Tibial artery (tissue), 4 donors: Measurements from ENCODE around the gene TRAF1.

Experiments used
- DNase-seq, 2 donors: peaks; one replicate each; pipeline ENCODE4 v3.0.0-alpha.2; 2019
- H3K27ac ChIP-seq, 2 donors: fragments of 200-600 bp; sonication (generic) in 1 of 2; 1 replicate in 1 of 2; 2 replicates in 1 of 2; pipeline ENCODE4 v1.5.1; 2018 to 2019; ENCODE audit warnings: mild to moderate bottlenecking in 1 of 2
- H3K27me3 ChIP-seq, 2 donors: fragments of 200-600 bp; sonication (generic) in 1 of 2; one replicate each; pipeline versions ENCODE4 v1.5.1 to v1.6.0; 2016 to 2019
- H3K36me3 ChIP-seq, 3 donors: fragments of 200-600 bp; sonication (generic) in 2 of 3; one replicate each; pipeline ENCODE4 v1.5.1; 2016 to 2019; ENCODE audit warnings: mild to moderate bottlenecking in 2 of 3
- H3K4me1 ChIP-seq, 4 donors: fragments of 200-600 bp; sonication (generic) in 2 of 4; 1 replicate in 3 of 4; 2 replicates in 1 of 4; pipeline ENCODE4 v1.5.1; 2016 to 2019
- H3K4me3 ChIP-seq, 2 donors: fragments of 200-600 bp; sonication (generic) in 1 of 2; 1 replicate in 1 of 2; 2 replicates in 1 of 2; pipeline ENCODE4 v1.5.1; 2018 to 2019; ENCODE audit warnings: mild to moderate bottlenecking in 2 of 2
- H3K9me3 ChIP-seq, 3 donors: fragments of 200-600 bp; sonication (generic) in 1 of 3; one replicate each; pipeline ENCODE4 v1.5.1; 2016 to 2019
- intact Hi-C: fragments of 100-400 bp; cut with DNase I; formaldehyde crosslinking; loops from one replicate; pipeline ENCODE4 v1.15.0; 2023; ENCODE audit warnings: low total_unique reads
- TF ChIP-seq, protein P1 (sequence below), 2 experiments: fragments of 200-600 bp in 1 of 2; fragments of 450-650 bp in 1 of 2; IDR thresholded peaks; one replicate each; pipeline ENCODE4 v1.5.1; 2017 to 2019; ENCODE audit warnings: antibody characterized with exemption in 2 of 2, mild to moderate bottlenecking in 1 of 2, moderate library complexity in 1 of 2

Gene TRAF1

DNA sequence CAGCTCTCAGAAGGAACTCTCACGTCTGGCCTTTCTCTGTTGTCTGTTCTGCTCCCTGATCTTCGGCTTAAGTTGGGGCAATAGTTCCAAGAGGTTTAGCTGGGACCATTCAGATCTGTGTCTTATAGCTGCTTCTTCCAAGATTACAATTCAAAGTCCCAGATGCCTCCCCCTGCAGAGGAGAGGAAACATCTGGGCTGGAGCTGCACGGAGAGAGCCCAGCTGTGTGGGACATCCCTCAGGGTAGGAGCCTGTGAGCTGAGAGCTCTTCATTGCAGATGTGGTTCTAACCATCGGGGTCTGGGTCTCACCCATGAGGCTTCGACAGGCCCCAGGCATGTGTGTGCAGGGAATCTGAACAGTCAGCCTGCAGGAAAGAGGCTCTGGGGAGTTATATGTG is 40.6 kb downstream of the TRAF1 start:
- H3K36me3 ChIP-seq = no peaks in the 10 kb centered on the region
- TF ChIP-seq, protein P1, sequence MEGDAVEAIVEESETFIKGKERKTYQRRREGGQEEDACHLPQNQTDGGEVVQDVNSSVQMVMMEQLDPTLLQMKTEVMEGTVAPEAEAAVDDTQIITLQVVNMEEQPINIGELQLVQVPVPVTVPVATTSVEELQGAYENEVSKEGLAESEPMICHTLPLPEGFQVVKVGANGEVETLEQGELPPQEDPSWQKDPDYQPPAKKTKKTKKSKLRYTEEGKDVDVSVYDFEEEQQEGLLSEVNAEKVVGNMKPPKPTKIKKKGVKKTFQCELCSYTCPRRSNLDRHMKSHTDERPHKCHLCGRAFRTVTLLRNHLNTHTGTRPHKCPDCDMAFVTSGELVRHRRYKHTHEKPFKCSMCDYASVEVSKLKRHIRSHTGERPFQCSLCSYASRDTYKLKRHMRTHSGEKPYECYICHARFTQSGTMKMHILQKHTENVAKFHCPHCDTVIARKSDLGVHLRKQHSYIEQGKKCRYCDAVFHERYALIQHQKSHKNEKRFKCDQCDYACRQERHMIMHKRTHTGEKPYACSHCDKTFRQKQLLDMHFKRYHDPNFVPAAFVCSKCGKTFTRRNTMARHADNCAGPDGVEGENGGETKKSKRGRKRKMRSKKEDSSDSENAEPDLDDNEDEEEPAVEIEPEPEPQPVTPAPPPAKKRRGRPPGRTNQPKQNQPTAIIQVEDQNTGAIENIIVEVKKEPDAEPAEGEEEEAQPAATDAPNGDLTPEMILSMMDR (IDR thresholded peaks at IDR 0.05) = no peak
- no peak for DNase-seq
- H3K27ac ChIP-seq = no peak overlapping the region
- no peaks in the 10 kb centered on the region for H3K27me3 ChIP-seq
- no peak overlapping the region for H3K4me3 ChIP-seq
- no peaks in the 10 kb centered on the region for H3K4me1 ChIP-seq
- no peaks in the 10 kb centered on the region for H3K9me3 ChIP-seq
- intact Hi-C loops = no loop called here

DNA sequence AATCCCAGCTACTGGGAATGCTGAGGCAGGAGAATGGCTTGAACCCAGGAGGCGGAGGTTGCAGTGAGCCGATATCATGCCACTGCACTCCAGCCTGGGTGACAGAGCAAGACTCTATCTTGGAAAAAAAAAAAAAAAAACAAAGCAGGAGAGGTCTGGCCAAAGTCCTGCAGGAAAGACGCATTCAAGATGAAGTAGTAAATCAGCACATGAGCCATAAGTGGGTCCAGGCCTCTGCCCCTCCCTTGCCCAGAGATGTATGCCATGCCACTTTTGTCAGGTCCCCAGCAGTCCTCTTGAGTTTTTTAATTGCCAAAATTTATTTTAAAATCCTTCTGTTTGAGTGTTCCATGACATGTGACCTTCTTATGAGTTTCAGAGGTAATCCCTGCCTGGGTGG is 41.1 kb downstream of the TRAF1 start:
- no peaks in the 10 kb centered on the region for H3K36me3 ChIP-seq
- no peak overlapping the region for H3K27ac ChIP-seq
- H3K9me3 ChIP-seq = no peaks in the 10 kb centered on the region
- H3K4me3 ChIP-seq = no peak overlapping the region
- no peaks in the 10 kb centered on the region for H3K4me1 ChIP-seq
- H3K27me3 ChIP-seq = no peaks in the 10 kb centered on the region
- TF ChIP-seq, protein P1 (IDR thresholded peaks at IDR 0.05) = no peak
- DNase-seq = no peak
- intact Hi-C loops = no loop called here

DNA sequence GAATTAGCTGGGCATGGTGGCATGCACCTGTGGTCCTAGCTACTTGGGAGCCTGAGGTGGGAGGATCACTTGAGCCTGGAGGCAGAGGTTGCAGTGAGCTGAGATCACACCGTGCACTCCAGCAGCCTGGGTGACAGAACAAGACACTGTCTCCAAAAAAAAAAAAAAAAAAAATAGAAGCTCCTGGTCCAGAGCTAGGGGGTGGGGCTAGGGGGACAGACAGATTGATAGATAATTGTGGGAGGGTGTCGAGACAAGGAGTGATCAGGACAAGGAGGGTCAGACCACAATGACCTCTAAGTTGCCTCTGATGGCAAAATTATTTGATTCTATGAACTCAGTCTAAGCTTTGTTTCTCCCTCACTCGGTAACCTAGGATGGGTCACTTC is 43.0 kb downstream of the TRAF1 start:
- H3K36me3 ChIP-seq = no peaks in the 10 kb centered on the region
- no peaks in the 10 kb centered on the region for H3K4me1 ChIP-seq
- H3K9me3 ChIP-seq = no peaks in the 10 kb centered on the region
- no peak overlapping the region for H3K4me3 ChIP-seq
- no peak overlapping the region for H3K27ac ChIP-seq
- TF ChIP-seq, protein P1 (IDR thresholded peaks at IDR 0.05) = no peak
- intact Hi-C loops = no loop called here
- H3K27me3 ChIP-seq = no peaks in the 10 kb centered on the region
- DNase-seq = no peak

DNA sequence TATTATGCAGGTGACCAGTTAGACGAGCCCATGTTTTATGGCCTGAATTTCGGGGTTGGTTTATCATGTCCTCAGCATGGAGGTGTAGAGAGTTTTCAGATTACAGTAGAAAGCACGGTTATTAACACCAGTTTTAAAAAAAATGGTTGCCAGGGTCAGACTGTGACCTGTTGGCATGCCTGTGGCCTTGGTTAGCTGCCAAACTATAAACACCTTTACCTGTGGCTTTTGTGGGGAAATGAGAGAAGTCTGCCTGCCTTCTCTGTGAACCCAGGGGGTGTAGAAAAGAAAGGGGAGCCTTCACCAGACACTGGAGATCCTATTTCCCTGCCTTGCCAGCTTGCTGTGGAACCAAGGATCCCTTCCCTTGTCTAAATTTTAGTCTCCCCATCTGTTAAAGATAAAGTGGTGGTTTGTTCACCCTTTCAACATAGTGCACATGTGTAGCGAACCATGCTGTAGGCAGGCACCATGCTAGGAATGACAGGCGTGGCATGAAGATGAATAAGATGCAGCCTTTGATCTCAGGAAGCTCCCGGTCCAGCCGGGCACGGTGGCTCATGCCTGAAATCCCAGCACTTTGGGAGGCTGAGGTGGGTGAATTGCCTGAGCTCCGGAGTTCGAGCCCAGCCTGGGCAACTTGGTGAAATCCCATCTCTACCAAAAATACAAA is 43.5 kb downstream of the TRAF1 start:
- TF ChIP-seq, protein P1 (IDR thresholded peaks at IDR 0.05) = no peak

DNA sequence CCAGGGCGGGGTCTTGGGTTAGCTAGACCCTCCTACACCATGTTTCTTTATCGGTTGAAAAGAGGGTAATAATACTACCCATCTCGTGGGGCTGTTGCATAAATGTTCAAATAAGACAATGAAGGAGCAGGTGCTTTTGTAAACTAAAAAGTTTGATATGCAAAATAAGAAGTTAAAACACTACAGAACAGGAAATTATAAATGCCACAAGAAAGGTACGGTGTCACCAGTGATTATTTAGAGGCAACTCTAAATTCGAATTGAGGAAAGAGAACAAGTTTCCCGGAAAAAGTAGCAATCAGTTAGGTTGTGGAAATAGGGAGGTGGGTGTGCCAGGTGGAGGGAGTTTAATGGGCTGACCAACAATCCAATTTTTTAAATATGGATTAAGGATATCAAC is 47.1 kb downstream of the TRAF1 start:
- no peak overlapping the region for H3K4me3 ChIP-seq
- TF ChIP-seq, protein P1 (IDR thresholded peaks at IDR 0.05) = no peak
- no peaks in the 10 kb centered on the region for H3K27me3 ChIP-seq
- H3K9me3 ChIP-seq = no peaks in the 10 kb centered on the region
- H3K36me3 ChIP-seq = peaks cover 0 to 4% (median 1%) of the 10 kb centered on the region in 3 donors
- intact Hi-C loops = loop anchor here (5.0 kb wide), 1 partner anchor 58 kb away; no protein-coding TSS in a partner anchor
- no peak overlapping the region for H3K27ac ChIP-seq
- H3K4me1 ChIP-seq = peaks cover 0 to 17% (median 6%) of the 10 kb centered on the region in 4 donors
- DNase-seq = no peak

More for the DNA sequence above, 43.5 kb downstream of the TRAF1 start:
- DNase-seq = no peak
- Histone ChIP-seq H3K27ac (no peak overlapping the region), H3K27me3 (no peaks in the 10 kb centered on the region), H3K4me3 (no peak overlapping the region), H3K4me1 (peaks cover 0 to 1% (median under 1%) of the 10 kb centered on the region in 4 donors), H3K36me3 (no peaks in the 10 kb centered on the region), H3K9me3 (no peaks in the 10 kb centered on the region)
- intact Hi-C loops = no loop called here
